DND-41 (cell line): Measurements from ENCODE around the gene PIGO.

ENCODE experiments used
- EZH2 ChIP-seq: IDR thresholded peaks from 3 replicates; pipeline ENCODE4 v1.6.1; 2012; ENCODE audit warnings: borderline replicate concordance, low read depth, mild to moderate bottlenecking, moderate library complexity, low read length, inconsistent platforms; ENCODE audit not compliant: severe bottlenecking
- TF ChIP-seq, protein P1 (sequence below): IDR thresholded peaks from 2 replicates; pipeline ENCODE4 v1.5.1; 2012; ENCODE audit warnings: borderline replicate concordance, low read length, moderate library complexity, mild to moderate bottlenecking; ENCODE audit not compliant: poor library complexity, severe bottlenecking; ENCODE audit errors: extremely low read depth

DNA sequence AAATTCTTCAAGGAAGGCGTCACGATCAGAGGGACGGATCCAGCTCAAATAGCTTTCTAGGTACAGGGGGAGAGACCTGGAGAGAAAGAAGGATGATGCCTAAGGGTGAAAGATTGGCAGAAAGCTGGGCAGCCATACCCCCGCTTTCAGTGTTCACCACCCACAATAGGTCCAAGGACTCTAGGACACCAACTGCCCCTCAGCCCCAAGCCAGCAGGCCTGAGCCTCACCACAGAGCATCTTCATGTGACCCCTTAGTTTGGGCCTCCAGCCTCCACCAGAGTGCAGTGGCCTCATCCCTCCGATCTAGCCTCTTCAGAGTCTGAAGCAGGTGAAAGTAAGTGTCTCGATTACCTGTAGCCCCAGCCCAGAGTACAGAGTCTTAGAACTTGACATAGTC, 22.2 kb downstream of the PIGO start:
- TF ChIP-seq, protein P1, sequence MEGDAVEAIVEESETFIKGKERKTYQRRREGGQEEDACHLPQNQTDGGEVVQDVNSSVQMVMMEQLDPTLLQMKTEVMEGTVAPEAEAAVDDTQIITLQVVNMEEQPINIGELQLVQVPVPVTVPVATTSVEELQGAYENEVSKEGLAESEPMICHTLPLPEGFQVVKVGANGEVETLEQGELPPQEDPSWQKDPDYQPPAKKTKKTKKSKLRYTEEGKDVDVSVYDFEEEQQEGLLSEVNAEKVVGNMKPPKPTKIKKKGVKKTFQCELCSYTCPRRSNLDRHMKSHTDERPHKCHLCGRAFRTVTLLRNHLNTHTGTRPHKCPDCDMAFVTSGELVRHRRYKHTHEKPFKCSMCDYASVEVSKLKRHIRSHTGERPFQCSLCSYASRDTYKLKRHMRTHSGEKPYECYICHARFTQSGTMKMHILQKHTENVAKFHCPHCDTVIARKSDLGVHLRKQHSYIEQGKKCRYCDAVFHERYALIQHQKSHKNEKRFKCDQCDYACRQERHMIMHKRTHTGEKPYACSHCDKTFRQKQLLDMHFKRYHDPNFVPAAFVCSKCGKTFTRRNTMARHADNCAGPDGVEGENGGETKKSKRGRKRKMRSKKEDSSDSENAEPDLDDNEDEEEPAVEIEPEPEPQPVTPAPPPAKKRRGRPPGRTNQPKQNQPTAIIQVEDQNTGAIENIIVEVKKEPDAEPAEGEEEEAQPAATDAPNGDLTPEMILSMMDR = no peak
- no peak for TF ChIP-seq EZH2
